Amniotic stem cell (primary cell): ENCODE data around the gene KDELR3.
"Not testable (repeated sequence)": the region's sequence is repeated elsewhere in the genome, so short reads cannot be mapped to it uniquely, and the experiment has no call there.

Experiments
- DNase-seq: peaks from one replicate; lab custom pipeline; 2025; lab: John Stamatoyannopoulos, UW

The KDELR3 gene

GRCh38 chr22:38456841-38457699 lies 10.8 kb upstream of the KDELR3 start:
- no peak for DNase-seq

GRCh38 chr22:38460426-38460840 lies 7.5 kb upstream of the KDELR3 start:
- DNase-seq, result no peak

DNA sequence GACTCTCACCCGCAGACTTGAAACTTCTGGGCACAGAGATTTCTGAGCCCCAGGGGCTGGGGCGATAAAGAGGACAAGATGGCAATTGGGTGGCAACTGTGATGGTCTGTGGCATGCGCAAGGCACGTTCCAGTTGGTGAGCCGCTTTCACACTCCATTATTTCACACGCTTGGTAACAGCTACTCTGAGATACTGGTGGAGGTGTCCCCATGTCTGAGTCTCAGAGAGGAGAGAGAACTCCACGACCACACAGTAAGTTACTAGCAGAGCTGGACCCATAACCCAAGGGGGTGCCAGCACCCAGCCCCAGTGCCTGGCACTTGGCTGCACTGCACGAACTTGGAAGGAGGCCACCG lies 6.9 kb upstream of the KDELR3 start:
- no peak for DNase-seq

DNA sequence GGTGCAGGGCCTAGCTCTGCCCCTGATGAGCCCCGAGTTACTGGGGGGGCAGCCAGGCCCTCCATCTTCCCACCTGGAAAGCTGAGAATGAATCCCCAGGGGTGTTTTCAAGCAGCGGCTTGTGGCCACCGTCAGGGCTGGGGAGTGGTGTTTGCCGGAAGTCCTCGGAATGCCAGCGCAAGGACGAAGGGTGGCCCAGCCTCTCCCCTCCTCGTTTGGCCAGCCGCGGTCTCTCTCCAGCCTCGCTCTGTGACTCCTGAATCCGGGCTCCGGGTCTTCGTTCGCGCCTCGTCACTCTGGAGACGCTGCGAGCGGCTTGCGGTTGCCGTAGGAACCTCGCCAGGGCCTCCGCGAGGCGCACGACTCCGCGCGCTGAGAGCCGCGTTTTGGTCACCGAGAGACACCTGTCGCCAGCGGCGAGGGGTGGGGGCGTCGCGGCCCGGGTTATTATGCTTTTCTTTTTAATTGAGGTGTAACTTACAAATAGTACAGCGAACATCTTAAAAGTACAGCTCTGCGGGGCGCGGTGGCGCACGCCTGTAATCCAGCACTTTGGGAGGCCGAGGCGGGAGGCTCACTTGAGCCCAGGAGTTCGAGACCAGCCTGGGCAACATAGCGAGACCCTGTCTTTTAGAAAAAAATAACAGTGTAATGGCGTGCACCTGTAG lies 6.3 kb upstream of the KDELR3 start:
- peak; percentile 78 for DNase-seq

DNA sequence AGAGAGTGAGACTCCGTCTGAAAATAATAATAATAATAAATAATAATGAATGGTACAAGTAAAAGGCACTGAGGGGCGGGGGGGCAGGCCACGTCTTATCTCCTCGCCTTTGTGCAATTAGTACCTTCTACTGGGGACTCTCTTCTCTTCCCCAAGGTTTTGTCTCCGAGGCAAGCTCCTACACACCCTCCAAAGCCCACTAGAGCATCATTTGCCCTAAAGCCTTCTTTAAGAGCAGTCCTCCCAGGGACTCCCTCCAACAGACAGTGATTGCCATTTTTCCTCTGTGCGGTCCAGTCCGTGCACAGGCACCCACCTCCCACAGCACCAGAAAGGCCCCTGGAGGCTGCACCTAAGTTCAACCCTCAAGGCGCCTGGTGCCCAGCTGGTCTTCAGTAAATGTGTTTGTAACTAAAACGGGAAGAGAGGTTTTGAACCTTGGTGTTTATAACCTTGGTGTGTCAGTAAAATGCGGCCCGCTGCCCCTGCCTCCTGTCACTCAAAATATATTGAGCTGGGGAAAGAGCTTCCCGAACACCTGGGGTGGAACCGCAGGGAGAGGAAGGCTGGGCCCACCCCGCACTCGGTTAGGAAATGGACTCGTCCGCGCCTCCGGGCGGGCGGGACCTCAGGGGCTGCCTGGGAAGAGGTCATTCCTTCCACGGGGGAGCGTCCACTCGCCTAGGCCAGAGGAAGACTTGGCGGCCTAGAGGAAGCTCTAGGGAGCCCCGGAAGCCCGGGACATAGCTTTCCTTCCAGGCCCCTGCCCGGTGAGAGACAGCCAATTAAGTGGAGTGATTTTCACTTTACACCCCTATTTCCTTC lies 4.7 kb upstream of the KDELR3 start:
- no peak for DNase-seq

DNA sequence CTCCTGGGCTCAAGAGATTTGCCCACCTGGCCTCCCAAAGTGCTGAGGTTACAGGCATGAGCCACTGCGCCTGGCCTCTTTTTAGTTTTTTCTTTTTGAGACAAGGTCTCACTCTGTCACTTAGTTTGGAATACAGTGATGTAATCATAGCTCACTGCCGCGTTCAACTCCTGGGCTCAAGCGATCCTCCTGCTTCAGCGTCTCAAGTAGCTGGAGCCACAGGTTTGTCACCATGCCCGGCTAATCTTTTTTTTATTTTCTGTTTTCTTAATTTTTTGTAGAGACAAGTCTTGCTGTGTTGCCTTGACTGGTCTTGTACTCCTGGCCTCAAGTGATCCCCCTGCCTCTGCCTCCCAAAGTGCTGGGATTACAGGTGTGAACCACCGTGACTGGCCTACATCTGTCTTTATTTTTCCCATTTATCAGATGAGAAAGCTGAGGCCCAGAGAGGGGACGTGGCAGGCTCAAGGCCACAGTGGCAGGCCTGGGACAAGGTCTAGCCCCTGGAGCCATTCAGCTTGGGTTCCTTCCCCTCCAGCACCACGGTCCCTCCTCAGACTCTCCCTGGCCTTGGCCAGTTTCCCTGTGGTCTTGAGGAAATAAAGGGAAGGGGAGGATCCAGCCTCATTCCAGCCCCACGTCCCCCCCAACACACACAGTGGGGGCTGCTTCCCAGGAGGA lies 2.8 kb upstream of the KDELR3 start:
- DNase-seq, result no peak

DNA sequence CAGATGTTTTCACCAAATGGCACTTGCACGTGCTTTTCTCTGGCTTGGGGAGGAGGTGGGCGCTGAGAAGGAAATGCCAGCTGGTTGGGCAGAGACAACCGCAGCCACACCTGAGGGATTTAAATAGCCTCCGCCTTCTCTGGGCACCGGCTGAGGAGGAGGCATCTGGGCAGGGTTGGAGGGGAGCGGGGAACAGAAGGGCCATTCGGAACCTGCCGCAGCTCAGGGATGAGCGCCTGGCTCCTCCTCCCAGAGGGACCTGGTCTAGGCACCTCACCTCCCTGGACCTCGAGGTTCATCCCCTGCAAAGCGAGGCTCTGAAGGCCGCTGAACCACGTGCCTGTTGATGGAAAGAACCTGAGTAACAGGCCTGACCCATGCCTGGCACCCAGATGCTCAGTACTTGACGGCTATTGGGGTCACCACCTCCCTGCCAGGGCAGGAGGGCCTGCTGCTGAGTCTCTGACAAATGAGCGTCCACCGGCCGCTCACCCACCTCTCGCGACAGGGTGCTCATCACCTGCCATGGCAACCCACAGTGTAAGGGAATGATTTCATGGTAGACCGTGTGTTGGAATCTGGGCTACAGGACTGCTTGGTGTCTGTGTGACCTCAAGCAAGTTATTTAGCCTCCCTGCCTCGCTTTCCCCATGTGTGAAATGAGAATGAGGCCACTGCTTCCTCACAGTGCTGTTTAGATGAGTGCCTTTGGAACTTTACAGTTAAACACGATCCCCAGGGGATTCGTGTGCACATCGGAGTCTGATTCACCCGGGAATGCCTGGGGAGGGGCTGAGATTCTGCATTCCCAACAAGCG lies 2.0 kb upstream of the KDELR3 start:
- DNase-seq, result no peak

- no peak for DNase-seq
Measured at GRCh38 chr22:38467438-38467903, 425 bp upstream of the KDELR3 start.

DNA sequence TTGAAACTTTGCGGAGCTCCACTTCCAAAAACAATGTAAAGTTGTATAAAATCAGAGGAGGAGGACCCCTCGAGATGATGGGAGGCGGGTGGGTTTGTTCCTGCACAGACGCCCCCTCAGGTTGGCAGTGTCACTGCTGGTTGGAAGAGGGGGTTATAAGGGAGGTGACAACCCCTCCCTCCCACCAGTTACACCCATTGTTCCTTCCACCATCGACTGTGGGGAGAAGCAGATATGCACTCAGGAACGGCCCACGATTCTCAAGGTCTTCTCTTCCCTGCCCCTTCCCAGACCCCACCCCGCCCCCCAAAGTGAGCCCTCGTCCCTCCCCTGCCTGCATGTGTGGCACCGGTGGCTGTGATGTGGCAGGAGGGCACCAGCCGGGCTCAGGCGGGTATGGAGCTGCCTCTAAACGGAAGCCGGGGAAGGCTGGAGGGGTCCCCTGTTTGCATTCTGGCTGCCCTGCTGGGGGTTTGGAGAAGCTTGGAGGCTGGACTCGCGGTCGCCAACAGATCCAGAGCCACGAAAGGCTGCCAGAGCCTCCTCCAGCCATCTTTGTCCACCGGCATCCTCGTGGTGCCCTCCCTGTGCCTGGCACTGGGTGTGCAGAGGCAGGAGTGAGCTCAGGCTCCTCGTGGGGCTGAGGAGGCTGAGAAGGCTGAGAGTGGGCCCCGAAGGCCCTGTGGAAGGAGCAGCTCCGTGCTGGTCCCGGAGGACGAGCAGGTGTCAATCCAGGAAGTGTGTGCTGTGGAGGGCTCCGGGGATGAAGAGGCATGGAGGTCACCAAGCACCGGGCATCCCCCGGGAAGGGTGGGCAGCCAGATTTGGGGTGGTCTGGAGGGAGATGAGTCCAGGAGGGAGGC lies 778 bp downstream of the KDELR3 start:
- DNase-seq, result no peak

GRCh38 chr22:38469306-38469781 lies 1.4 kb downstream of the KDELR3 start:
- no peak for DNase-seq

GRCh38 chr22:38470179-38470578 lies 2.3 kb downstream of the KDELR3 start:
- not testable (repeated sequence) for DNase-seq

DNA sequence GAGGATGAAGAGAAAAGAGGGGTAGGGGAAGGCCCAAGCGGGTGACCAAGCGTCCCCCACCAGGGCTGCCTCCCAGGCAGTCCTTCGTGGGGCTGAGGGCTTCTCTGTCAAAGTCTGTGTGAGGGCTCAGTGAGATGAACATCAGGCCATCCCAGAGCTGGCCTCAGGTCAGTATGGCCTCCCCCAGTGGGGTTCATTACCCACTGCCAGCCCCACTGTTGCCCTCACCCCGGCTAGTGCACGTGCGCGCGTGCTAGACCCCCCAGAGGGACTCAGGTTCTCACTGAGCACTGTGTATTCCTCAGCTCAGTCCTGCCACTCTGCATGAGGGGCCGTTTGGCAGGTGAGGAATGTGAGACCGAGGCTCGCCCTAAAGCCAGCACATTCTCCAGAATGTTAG lies 3.3 kb downstream of the KDELR3 start:
- no peak for DNase-seq

- no peak for DNase-seq
Measured at GRCh38 chr22:38474003-38474607, 6.2 kb downstream of the KDELR3 start.

DNA sequence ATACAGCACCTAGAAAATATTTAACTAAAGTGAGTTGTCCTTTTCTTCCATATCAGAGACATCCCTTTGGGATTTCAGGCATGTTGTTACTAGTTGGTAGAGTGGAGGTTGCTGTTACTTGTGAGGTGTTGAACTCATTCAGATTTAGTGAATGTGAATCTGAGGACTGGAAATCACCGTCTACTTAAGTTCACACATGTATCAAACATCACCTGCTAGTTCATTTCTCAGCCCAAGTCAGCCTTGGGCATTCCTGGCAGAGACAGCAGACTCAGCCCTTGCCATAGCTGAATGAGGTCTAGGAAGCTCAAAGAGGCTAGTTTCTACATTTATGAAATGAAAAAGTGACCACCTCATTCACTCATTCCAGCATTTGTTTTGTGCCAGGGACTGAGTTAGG lies 9.7 kb downstream of the KDELR3 start:
- no peak for DNase-seq

DNA sequence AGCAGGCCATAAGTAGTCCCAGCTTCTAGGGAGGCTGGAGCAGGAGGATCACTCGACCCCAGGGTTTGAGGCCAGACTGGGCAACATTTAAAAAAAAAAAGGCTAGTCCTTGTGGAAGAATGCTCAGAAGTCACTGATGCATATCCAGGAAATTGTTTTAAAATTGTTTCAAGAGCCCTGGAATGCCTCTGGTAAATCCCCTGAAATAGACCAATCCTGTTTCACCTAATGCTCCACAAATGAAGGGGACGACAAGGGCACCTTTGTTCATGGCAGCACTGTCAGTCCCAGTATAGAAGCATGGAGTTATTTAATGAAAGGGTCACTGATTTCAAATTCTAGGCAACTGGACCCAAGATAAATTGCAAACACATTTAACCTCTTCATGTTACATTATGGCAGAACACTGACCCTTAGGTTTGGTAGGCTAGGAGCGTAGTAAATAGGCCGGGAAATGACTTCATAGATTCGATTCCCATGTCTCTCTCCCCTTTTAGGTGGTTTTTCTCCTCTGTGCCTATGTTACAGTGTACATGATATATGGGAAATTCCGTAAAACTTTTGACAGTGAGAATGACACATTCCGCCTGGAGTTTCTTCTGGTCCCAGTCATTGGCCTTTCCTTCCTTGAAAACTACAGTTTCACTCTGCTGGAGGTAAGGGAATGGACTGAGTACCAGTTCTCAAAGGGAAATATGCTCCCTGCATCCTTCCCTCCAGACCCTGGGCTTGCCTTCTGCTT lies 11.4 kb downstream of the KDELR3 start:
- peak; percentile 11 for DNase-seq

DNA sequence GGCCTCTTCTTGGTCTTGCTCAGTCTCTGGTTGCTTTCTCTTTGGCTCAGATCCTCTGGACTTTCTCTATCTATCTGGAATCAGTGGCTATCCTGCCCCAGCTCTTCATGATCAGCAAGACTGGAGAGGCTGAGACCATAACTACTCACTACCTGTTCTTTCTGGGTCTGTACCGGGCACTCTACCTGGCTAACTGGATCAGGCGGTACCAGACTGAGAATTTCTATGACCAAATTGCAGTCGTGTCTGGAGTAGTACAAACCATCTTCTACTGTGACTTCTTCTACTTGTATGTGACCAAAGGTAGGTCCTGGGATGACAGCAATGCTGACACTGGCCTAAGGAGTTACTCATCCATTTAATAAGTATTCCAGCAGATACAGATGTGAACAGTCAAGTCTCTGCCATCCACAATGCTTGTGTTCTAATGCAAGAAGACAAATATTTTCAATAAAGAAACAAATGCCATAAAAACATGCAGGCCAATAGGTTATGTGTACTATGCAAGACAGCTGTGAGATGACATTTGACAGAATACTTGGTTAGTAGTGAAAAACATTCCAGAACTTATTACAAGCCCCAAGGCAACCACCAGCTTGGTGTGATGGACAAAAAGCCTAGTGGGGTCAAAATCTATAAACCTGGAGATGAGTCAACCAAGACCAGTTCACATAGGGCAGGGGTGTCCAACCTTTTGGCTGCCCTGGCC lies 13.4 kb downstream of the KDELR3 start:
- no peak for DNase-seq

DNA sequence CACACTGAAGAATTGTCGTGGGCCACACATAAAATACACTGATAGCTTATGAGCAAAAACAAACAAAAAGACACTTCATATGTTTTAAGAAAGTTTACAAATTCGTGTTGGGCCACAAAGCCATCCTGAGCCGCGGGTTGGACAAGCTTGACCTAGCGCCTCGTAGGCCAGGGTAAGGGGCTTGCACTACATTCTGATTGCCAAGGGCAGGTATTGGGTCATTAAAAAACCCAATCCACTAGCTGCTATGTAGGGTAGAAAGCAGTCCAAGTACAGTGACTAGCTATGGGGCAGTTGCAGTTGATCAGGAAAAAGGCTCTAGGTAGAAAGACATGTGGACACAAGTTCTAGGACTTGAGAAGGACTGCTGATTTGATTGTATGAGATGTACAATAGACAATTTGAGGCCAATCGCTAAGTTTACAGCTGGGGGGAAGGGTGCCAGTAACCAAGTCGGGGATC lies 14.0 kb downstream of the KDELR3 start:
- DNase-seq, result no peak

GRCh38 chr22:38482662-38483308 lies 14.9 kb downstream of the KDELR3 start:
- DNase-seq, result no peak
